Left renal pelvis (tissue), 4 donors: ENCODE results near the gene MBD2. TPM values are rescaled to one million over a fixed set of nuclear protein-coding genes. Genes with fewer than 3 reads are reported as not detected.
"Not testable (repeated sequence)": the region's sequence is repeated elsewhere in the genome, so short reads cannot be mapped to it uniquely, and the experiment has no call there.

ENCODE experiments used
- DNase-seq, 4 donors: peaks; one replicate each; pipeline ENCODE4 v3.0.0-alpha.2; 2013; ENCODE audit warnings: low read depth in 4 of 4, low spot score in 3 of 4
- polyA plus RNA-seq, 4 donors: library from polyadenylated mRNA; unstranded; fragments of 120-200 nt; gene quantifications; one replicate each; pipeline ENCODE4 v1.2.1, GENCODE V29; 2013; ENCODE audit not compliant: insufficient read length in 4 of 4

Gene MBD2
- polyA plus RNA-seq, 4 donors = 102 to 141 (median 120) TPM

DNA sequence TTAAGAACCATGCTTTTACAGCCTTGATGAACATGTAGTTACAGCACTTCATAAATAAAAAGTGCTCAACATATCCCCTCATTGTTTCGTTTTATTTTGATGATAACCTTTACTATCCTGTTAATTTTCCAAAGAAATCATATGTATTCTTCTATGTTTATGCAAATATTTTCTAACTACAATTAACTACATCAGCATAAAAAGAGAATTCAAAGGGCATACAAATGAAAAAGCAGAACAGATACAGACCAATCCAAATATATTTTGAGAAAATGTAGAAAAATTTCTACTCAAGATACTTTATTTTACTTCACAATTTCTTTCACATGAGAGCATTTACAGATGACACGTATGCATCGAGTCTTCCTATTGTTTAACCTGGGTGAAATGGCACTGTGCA is 69.1 kb downstream of the MBD2 start:
- DNase-seq = no peak

DNA sequence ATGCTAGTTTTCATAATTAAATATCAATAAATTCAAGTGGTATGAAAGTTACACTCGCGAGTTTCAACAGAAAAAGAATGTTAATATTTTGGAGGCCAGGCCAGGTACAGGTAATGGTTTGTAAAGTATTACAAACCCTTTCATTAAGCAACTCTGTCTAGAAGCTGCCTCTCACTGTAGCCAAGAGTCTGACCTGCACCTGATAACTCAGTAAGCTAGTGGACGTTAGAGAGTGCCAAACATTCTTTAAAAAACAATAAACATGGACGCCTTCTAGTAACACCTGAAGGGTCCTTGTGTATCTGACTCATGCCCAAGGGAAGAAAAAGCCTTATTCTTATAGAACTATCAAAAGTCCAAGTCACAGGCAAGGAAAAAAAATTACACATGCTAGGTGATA is 70.2 kb downstream of the MBD2 start:
- DNase-seq = no peak

DNA sequence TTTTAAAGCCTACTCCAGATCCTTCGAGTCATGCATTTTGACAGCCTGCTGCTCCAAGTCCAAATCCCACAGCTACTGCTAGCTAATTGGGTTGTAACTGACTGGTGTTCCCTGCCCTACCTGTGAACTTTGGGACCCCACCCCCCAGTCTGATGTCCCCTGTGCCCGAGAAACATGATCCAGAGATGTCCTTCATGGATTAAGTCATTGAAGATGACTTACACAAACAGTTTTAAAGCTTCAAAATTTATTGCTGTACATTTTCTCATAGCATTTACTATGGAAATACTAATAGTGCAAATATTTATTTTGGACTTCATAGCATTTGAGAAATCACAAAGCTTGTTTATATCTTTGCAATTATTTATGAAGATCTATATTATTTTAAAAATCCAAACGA is 73.1 kb downstream of the MBD2 start:
- DNase-seq = no peak

DNA sequence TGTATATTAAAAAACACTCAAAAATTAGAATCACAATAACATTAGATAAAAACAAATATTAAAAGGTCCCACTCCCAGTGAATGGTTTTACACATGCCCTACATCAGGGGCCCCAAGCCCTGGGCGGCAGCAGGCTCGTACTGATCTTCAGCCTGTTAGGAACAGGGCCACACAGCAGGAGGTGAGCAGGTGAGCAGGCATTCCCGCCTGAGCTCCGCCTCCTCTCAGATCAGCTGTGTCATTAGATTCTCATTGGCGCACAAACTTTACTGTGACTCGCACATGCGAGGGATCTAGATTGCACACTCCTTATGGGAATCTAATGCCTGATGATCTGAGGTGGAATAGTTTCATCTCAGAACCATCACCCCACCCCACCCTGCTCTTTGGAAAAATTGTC is 74.2 kb downstream of the MBD2 start:
- no peak for DNase-seq

DNA sequence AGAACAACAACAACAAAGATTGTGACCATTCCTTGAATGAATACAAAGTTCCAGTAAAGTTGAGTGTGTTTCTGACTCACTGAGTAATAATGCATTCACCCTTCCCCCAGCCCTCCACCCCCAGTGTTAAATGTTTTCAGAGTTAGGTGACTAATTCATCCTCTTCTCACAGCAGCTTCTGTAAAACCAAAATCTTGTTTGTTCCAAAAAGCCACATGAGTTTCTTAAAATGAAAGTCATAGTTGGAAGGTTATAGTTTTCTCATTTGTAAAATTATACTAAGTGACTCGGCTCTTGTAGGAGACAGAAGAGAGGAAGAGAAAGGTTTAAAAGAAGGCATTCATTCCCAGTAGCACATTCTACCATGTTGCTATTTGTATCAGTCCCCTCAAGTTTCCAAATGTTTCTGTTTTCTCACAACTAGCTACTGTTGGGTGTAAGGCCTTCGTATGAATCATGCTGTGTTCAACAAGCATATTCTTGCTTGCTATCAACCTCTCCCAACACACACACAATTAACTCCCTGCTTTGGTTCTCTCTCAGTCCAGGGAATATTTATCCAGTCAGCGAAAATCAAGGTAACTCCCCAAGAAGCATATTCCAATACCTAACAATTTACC is 75.3 kb downstream of the MBD2 start:
- no peak for DNase-seq

DNA sequence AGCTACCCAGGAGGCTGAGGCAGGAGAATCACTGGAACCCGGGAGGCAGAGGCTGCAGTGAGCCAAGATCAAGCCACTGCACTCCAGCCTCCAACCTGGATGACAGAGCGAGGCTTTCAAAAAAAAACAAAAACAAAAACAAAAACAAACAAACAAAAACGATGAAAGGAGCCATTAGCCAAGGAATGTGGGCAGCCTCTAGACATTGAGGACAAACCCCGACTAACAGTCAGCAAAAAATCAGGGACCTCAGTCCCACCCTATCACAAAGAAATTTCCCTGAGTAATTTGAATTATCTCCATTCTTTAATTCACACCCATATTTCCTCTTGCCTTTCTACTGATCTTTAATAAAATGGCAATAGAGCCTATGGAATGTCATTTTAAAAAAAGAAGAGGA is 75.8 kb downstream of the MBD2 start:
- no peak for DNase-seq

DNA sequence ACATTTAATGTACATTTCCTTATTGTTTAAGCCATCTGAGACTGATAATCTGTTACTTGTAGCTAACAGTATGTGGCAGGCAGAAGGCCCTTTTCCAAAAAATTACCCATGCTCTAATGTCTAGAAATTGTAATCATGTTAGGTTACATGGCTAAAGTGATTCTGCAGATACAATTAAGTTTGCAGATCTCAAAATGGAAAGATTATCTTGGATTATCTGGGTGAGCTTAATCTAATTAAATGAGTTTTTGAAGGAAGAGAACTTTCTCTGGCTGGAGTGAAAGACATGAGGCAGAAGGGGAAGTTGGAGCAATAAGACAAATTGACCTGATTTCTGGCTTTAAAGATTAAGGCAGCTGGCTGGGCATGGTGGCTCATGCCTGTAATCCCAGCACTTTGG is 76.3 kb downstream of the MBD2 start:
- no peak for DNase-seq

DNA sequence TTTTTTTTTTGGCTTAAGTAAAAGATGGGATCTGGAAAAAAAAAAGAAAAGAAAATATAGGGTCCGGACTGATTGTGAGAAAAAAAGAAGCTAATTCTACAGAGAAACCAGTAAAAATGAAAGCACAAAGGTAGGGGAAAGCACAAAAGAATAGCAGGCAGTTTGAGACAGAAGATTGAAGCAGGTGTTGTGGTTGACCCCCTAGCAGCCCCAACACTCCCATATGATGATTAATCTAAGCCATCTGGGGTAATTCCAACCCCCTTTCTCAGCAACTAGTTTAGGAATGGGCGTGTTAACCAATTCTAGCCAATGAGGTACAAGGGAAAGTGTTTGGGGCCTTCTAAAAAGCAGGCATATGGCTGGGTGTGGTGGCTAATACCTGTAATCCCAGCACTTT is 77.0 kb downstream of the MBD2 start:
- no peak for DNase-seq

DNA sequence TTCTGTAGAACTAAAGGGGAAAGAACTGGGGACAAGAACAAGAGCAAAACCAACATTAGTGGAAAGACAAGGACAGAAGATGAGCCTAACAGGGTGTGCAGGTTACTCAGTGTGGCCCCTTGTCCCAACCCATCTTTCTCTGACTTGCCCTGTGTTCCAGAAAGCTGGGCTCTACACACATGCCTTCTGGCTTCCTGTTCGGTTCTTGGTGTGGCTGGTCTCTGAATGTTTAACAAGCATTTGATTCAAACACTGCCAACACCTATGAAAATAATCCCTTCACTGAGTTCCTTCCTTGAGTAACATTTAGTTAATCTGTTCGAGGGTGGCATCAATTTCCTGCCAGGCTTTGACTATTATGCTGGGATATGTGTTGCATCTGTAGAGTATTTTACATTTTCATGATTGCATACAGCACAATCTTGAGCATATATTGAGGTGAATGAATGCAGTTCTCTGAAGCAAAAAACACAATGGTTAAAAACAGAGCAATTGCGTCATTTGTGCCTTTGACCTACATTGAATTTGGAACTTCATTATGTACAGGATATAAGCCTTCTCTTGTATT is 83.3 kb downstream of the MBD2 start:
- no peak for DNase-seq

DNA sequence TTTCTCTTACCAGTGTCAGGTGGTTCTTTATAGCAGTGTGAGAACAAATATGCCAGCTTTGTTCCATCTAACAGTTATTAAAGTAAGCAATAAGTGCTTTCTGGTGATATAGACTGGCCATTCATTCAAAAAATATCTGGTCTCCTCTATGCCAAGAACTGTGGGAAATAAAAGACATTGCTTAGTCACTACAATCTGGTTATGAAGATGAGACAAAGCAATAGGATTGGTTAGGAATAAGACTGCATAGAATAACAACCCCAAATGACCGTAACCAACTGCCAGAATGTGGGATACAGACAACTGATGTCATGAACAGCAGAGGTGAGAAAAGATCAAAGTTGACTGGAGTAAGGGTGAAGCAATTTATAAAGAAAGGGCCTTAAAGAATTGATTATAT is 83.8 kb downstream of the MBD2 start:
- DNase-seq = no peak

DNA sequence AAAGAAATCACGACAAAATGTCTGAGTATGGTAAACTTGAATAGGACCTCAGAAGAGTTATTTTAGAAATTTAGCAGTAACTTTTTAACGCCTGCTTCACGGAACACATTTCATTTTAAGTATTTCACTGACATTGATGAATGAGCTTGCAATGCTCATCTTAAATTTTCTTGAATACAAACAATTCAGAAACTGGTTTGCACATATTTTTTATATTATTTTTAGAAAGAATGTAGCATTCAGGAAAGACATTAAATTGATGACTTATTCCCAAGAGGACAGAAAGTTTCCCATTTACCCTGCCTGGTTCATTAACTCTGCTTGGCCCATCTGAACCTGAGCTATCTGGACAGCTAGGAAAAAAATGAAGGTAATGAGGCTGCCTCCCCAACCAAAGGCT is 89.3 kb downstream of the MBD2 start:
- DNase-seq = peak in 1 of 4 donors; percentile 39

DNA sequence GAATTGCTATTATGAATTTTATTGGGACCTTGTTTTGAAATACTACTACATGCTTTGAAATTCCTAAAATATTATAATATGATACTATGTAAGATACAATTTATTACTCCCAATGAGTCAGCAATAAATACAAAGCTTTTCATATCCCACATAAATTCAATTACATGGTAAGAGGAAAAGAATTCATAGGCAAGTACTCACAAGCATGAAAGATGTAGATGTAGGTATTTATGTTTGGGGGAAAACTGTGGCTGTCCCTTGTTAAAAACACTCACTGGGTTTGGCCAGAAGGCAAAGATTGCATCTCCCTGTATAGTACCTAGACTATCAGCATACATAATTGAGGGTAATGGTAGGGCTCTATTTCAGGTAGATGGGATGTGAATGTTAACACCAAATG is 90.4 kb downstream of the MBD2 start:
- DNase-seq = no peak

DNA sequence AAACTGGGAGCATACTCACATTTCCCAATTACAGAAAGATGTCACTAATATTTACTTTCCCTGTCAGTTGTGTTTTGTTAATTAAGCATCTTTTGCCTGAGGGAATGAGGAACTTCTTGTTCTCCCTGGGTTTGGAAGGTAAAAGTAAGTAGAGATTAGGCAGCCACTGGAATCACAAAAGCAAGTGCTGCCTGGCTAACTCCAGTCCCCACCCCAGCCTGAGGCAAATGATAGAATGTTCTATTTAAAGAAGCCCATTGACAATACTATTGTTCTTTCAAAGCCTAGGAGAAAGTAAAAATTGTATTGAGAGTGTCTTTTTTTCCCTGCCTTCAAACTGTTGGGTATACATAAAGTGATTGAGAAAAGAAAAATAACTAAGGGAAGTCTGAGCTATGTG is 93.8 kb downstream of the MBD2 start:
- DNase-seq = no peak

DNA sequence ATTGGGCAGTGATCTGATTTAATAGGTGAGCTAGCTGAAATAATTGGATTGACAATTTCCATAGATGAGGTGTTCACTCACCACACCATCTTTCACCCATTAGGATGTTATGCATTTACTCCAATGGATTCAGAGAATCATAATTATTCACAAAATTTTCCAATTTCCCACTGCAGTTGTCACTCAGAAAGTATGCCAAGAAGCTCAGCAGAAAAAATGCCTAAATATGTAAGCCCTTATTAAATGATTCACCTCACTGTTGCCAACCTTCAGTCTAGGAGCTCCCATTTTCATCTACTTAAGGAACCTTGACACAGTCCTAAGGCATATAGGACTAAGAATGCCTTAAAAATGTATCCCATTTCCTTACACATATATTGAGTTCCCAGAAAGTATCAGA is 94.3 kb downstream of the MBD2 start:
- no peak for DNase-seq

DNA sequence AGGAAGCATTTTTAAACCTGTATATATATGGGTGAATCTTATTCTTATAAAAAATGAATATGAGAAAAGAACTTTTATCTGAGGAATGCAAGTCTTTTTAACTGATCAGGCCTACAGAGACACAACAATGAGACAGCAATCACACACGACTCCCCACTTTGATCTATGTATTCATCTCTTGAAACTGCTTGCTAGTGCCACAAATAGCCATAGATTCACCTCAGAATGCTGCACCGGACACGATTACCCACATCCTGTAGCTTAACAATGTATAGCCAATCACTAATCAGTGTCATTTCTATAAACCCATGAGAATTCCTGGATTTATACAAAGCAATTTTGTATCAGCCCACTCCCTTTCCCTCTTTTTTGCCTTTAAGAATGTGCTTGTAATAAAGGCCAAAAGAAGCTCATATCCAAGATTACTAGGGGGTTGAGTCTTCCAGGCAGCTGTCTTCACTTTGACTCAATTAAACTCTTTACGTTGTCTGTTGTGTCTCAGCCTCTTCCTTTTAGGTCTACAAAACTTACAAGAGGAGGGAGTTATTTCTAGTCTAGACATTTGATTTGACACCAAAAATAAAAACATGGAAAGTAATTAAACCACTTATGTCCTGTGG is 94.9 kb downstream of the MBD2 start:
- DNase-seq = no peak

DNA sequence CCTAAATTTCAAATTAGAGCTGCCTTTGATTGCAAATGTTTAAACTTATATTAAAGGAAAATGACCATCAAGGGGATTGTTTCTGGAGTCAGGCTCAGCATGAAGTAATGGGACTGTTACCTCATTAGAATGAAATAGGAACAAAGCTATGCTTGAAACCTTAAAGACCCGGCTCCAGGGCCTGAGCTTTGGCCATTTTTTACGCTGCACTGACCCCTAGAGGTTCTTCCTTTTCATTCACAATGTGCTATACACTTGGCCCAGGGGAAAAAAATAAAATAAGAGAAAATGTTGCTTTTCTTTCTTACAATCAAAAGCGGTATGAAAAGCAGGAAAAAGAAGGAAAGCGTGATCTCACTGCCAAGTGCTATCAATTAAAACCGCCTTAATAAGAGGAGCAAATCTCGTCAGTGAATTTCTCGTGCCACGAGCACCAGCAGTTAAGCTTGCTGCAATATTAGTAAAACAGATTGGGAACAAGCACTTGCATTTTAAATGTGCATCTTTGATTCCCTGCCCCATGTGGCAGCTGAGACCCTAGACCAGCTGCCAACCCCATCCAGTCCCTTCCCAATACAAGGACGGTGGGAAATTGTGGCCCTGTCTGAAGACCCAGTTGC is 96.6 kb downstream of the MBD2 start:
- DNase-seq = peak in 1 of 4 donors; percentile 46

DNA sequence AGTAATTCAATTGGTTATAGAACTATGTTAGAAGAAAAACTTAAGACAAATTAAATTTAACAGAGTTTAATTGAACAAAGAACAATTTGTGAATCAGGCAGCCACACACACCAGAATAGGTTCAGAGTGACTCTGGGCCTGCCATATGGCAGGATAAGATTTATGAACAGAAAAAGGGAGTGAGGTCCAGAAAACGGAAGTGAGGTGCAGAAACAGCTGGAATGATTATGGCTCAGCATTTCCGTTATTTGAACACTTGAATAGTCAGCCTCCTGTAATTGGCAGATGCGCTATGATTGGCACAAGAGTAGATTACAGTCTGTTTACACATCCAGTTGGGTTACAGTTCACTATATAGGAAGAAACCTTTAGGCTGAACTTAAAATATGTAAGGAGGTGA is 99.0 kb downstream of the MBD2 start:
- no peak for DNase-seq

DNA sequence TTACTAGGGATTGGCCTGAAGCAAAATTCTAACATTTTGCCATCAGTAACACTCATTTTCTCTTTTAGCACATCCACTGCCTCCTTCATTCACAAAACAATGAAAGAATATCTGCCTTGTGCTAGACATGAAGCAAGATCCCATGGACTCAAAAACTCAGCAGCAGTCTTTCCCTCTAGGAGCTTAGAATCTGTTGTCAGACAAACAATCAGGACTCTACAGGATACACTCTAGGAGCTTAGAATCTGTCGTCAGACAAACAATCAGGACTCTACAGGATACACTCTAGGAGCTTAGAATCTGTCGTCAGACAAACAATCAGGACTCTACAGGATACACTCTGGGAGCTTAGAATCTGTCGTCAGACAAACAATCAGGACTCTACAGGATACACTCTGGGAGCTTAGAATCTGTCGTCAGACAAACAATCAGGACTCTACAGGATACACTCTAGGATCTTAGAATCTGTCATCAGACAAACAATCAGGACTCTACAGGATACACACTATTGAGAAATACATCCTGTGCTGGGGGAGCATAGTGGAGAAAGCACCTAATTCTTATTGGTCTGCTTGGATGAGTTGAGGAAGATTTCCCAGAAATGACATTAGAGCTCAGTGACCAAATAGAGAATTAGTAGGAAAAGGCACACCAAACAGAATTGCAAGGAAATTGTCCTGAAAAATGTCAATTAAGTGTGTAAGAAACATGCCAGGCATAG is 100.6 kb downstream of the MBD2 start:
- DNase-seq = not testable (repeated sequence)

DNA sequence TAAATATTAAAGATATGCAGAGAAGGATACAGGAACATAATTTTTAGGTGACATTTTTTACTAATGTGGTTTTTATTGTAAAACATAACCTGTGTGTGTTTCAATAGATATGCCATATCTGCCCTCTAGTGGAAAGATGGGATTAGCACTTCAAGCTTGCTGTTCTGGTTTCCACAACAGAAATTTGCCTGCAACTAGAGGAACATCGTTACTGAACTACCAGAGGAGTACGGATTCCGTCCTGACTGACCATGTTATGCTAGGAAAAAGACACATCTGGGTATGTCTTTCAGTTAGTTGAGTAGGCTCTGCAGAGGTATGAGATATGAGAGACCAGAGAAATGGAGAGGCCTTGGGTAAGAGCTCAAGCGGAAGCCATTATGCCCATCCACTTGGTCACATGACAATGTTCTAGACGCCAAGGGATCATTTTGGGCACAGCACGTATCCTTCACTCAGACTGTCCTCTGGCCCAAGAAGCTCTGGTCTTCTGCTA is 104.9 kb downstream of the MBD2 start:
- DNase-seq = peak in 3 of 4 donors; percentile 36 to 51 (median 44)

DNA sequence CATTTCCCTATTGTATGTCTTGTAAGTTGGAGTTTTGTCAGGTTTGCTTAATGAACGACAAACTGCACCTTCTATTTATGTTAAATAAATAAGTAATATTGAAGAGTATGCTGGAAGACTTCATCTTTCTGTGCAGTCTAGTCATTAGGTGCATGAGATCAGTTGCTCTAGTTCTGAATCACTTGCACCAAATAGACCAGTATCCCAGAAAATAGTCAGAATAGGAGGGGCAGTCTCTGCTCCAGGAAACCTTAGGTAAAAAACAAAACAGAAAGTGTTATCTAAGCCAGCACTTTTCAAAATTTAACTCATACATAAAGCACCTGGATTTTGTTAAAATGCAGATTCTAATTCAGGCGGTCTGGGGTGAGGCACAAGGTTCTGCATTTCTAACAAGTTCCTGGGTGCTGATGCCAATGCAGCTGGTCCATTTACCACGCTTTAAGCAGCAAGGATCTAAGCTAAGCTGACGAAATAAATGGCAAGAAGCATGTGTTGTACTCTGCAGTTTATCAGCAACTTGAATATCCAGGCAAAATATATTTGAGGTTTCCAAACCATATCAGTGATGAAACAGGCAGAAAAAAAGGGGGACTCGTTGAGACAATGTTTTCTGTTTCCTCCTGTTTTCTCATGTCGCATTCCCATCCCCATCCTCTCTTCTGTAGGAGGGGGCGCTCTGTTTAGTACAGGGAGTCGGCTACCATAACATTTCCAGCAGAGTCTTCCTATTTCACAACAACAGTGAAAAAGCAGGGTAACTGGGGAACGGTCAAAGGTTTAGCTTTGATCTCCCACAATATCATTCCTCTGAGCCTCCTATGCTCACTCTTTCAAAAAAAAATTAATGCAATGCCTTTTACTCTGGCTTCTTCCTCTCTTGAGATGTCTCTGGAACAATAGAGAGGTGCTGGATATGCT is 106.4 kb downstream of the MBD2 start:
- no peak for DNase-seq
